ENCODE data around the gene DNASE1L3.

- no peak for TF ChIP-seq SIN3A (IDR thresholded peaks at IDR 0.05; ENCODE audit: borderline replicate concordance, insufficient read depth, low read length)
- no peak for TF ChIP-seq TAF1 (IDR thresholded peaks at IDR 0.05; ENCODE audit: borderline replicate concordance, insufficient read depth, low read length)
Measured at GRCh38 chr3:58150130-58150809, 60.5 kb downstream of the DNASE1L3 start.
